Activated T-cell treated with anti-CD3 and anti-CD28 coated beads, Interleukin-2, amount 50 U/mL, for 48 hours (primary cell): ENCODE measurements around the gene RPTOR.

Experiments
- DNase-seq, 2 experiments: peaks; one replicate each; pipeline ENCODE4 v3.0.0-alpha.2; 2020

Gene RPTOR

DNA sequence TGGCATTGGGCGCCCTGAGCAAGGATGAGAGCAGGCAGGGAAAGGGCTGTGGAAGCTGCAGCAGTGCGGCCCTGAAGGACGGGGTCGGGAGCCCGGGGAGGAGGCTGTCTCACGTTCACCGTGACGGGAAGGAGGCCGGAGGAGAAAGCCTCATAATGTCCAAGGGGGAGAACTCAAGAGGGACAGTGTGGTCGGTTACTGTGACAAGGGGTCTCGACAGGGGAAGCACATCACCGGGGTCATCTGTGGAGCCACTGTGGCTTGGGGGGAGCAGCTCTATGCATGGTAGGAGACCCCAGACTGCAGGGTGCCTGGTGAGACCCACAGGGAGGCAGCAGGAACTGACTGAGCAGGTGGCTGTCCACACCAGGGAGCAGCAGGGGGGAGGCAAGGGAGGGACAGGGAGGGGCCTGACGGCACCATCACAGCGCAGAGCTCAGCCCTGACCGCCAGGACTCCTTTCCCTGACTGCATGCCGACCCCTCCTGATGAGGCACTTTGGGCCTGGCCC, 292.4 kb downstream of the RPTOR start:
- DNase-seq = no peak

DNA sequence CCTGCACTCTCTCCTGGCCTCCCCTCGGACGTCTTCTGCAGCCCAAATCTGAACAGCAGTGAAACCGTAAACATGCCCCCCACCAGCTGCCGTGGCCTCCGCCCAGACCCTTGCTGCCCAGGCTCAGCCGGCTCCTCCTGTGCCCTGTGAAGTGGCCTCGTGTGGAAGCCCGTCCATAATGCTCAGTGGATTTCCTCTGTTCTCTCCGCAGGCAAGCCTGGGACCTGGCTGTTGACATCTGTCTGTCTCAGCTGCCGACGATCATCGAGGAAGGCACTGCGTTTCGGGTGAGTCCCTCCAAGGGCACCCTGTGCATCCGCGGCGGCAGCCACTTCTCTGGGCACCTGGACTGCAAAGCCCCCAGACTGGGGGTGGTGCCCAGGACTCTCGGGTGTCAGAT, 293.1 kb downstream of the RPTOR start:
- DNase-seq = no peak

GRCh38 chr17:80838311-80839025, 293.8 kb downstream of the RPTOR start:
- no peak for DNase-seq

DNA sequence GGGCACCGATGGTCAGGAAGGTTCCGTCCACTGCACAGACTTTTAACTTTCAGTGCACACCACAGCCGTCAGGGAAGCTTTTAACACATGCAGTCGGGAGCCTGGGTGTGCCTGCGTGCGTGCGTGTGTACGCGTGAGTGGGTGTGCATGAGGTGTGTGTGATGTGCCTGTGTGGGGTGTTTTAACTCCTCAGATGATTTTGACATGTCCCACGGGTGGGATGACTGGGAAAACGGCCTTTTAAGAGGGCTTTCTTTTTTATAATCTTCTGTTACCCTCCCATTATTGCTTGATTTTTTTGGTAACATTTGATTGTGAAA, 294.3 kb downstream of the RPTOR start:
- DNase-seq = no peak

GRCh38 chr17:80839511-80839941, 294.9 kb downstream of the RPTOR start:
- DNase-seq = no peak

- no peak for DNase-seq
Measured at GRCh38 chr17:80839970-80840369, 295.3 kb downstream of the RPTOR start.

DNA sequence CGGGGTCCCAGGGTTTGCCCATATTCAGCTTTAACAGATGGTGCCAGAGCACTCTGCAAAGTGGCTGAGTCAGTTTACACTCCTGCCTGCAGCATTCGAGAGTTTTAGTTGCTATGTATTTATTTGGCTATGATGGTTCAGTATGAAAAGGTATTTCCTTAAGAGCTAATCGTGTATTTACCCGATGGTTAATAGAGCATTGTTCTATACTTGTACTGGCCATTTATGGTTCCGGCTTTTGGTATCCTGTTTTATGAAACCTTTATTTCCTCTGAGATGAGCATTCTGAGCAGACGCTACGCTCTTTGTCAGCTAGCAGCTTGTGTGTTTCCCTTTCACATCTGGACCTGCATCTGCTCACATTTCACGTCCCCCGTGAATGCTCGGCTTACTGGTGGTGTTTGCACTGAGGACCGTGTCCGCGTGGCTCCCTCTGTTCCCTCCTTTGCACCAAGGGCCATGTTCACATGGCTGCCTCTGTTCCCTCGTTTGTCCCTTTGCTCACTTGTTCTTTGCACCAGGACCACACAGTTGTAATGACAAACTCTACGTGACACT, 297.9 kb downstream of the RPTOR start:
- DNase-seq = no peak

DNA sequence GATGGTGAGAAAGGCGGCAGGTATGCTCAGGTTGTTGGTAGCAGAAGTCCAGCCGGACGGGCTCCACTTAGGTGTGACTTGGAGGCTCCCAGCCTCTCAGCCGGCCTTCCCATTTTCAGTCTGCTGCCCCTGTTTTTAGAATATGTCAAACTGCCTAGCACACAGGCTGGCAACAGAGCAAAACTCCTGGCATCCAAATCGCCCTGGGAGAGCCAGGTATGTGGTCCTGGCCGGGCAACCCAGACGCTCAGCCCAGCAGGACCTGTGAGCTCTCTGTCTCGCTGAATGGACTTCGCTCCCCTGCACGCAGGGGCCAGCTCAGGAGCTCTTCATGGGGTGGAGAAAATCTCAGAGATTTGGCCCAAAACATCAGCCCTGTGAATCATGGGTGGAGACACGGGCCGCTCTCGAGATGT, 299.1 kb downstream of the RPTOR start:
- no peak for DNase-seq

GRCh38 chr17:80844418-80844990, 299.9 kb downstream of the RPTOR start:
- DNase-seq = no peak

GRCh38 chr17:80845069-80845862, 300.6 kb downstream of the RPTOR start:
- no peak for DNase-seq

- DNase-seq = no peak
Measured at GRCh38 chr17:80845863-80846671, 301.4 kb downstream of the RPTOR start.

DNA sequence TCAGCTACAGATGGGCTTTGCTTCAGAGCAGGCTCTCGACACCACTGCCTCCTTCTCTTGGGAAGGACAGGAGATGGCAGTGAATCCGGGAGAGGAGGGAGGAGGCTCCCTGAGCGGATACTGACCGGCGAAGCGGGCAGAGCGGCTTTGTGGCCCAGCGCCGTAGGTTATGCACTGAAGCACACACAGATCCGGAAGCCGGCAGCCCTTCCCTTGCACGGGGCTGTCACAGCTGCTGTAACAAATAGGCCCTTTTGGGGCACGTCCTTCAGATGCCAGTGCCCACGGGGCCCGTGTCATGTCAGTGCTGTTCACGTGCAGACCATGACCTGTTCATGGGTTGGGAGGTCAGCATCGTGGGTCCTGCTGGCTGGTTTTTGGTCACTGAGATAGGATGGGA, 302.3 kb downstream of the RPTOR start:
- no peak for DNase-seq

DNA sequence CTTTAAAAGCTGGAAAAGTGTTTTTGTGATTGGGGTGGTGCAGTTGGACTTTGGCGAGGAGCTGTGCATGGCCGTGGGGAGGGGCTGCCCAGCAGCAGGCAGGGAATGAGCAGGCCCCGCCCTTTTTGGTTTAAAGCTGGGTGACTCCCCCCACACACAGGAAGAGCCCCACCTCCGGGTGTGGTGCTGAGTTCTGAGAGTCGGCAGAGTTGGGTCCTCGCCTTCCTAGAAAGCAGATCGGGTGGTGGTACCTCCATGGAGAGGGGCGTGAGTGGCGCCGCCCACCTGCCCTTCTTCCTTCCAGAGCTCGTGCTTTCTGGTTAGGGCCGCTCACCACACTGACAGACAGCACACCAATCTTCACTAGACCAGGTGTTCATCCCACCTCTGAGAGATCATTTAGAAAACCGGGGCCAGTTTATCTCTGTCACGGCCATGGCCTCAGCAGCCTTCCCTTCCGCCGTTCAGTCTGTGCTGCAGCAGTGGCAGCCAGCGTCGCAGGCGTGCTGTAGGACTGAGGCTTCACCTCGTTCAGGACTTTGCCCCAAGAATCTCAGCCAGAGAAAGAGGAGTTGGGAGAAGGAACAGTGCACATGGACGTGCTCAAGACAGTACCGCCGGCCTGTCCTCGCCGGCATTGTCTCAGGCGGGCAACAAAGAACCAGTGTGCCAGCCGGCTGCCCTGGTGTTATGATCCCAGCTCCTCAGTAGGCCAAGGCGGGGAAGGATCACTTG, 303.0 kb downstream of the RPTOR start:
- peak; percentile 72 to 79 for DNase-seq

DNA sequence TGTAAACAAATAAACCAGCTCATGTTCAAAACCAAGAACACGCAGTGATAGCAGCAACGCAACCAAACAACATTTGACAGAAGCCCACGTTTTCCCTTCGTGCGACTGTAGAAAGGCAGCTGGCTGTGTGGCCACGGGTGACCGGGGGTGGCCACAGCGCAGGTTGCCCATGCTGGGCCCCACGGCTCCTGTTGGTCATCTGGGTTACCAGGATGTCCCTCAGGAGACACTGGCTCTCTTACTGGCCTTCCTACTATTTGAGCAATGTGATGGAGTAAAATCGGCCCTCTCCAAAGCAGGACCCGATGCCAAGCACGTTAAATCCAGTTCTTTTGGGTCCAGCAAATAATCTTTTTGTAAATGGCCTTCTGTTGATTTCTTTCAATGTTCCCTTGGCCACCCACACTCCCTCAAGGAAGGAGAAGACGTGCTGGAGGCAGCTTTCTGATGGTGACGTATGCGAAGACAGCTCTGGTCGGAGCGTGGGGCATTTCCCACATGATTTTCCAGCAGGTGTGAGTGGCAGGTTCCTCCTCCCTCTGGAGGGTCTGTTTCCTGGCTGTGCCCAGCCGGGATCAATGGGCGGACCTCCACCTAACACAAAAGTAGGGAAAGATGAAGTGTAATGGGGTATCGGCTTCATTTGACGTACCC, 303.9 kb downstream of the RPTOR start:
- no peak for DNase-seq

GRCh38 chr17:80849119-80849518, 304.5 kb downstream of the RPTOR start:
- DNase-seq = no peak

- DNase-seq = no peak
Measured at GRCh38 chr17:80850109-80850508, 305.5 kb downstream of the RPTOR start.

GRCh38 chr17:80850817-80851216, 306.2 kb downstream of the RPTOR start:
- no peak for DNase-seq

DNA sequence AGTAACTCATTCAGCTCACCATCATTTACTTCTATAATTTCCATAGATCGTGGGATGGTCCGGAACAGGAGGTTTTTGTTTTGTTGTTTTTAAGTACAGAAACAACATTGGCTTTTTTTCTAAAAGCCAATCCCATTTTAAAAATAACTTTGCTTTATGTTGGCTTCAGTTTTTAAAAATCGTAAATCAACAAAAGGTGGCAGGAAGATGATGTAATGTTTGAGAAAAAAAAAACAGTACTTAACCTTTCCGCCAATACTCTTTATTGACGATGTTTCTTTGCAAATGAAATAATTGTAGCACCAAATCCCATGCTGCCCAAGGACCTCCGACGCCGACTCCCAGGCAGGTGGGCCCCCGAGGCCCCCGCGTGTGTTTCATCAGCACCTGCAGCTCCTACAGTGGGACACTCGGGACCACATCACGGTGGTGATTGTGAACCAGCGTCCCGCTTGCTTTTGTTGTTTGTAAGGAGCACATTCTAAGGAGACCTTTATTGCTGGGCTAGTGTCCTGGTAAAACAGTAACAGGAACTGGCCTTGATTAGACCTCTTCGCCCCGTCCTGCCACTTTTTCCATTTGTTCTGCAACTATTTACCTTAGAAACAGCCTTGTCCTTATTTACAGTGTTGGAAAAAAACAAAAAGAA, 306.8 kb downstream of the RPTOR start:
- no peak for DNase-seq

GRCh38 chr17:80852476-80853015, 307.9 kb downstream of the RPTOR start:
- DNase-seq = no peak

GRCh38 chr17:80853076-80853475, 308.4 kb downstream of the RPTOR start:
- DNase-seq = no peak

- no peak for DNase-seq
Measured at GRCh38 chr17:80854220-80854619, 309.6 kb downstream of the RPTOR start.
